NCI-H2227 treated with DMSO at 0.1 percent for 48 hours (cell line): ENCODE data around the gene PSME3IP1.

Source experiments
- DNase-seq: peaks from one replicate; lab custom pipeline; 2025; lab: John Stamatoyannopoulos, UW

Gene PSME3IP1

GRCh38 chr16:57144027-57144426 lies 41.8 kb downstream of the PSME3IP1 start:
- no peak for DNase-seq

GRCh38 chr16:57143149-57143921 lies 42.5 kb downstream of the PSME3IP1 start:
- no peak for DNase-seq

- DNase-seq = no peak
Observed at GRCh38 chr16:57141822-57142631, 43.8 kb downstream of the PSME3IP1 start.

GRCh38 chr16:57140931-57141668 lies 44.7 kb downstream of the PSME3IP1 start:
- DNase-seq = no peak

DNA sequence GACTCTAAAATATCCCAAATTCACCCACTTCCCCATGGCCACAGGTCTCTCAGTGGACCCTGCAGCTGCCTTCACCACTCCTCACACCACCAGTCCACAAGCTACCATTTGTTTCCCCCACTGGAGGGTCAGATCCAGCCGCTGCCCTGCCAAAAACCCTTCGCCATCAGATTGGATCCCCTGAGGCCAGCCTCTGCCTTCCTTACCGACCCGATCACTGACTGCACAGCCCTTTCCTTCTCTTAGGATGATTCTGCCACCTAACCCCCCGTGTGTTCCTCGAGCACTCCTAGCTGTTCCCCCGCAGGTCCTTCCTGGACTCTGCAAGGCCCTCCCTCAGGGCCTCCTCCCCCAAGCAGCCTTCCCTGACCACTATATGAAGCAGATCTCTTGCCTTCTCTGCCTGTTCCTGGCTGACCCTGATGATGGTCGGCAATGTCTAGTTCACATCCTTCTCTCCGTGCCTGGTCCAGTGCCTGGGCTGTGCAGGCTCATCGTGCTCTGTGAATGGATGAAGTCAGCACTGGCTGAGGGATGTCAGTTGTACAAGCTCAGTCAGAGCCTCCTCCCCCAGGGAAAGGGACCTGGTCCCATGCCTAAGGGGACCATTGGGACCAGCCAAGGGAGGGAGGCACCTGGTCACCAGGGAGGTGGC lies 47.4 kb downstream of the PSME3IP1 start:
- DNase-seq = no peak

GRCh38 chr16:57137566-57138273 lies 48.1 kb downstream of the PSME3IP1 start:
- DNase-seq = no peak

GRCh38 chr16:57137043-57137442 lies 48.8 kb downstream of the PSME3IP1 start:
- DNase-seq = no peak

- no peak for DNase-seq
Observed at GRCh38 chr16:57134982-57135381, 50.9 kb downstream of the PSME3IP1 start.

GRCh38 chr16:57133886-57134285 lies 52.0 kb downstream of the PSME3IP1 start:
- no peak for DNase-seq

DNA sequence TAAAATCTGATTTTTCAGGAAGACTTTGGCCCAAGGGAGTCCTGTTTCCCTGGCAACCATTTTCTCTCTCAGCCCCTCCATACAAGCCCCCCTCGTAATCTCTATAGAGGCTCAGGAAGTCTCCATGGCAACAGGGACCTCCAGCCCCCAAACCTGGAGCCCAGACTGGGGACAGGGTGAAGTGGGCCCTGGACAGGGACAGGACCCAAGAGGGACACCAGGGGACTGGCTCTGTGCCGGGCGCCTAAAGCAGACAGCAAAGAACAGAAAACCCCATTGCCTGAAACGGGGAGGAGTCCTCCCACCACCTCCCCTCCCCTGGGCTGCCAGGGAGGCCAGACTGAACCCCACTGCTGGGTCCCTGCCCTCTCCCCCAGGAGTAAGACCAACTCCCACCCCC lies 52.8 kb downstream of the PSME3IP1 start:
- no peak for DNase-seq

DNA sequence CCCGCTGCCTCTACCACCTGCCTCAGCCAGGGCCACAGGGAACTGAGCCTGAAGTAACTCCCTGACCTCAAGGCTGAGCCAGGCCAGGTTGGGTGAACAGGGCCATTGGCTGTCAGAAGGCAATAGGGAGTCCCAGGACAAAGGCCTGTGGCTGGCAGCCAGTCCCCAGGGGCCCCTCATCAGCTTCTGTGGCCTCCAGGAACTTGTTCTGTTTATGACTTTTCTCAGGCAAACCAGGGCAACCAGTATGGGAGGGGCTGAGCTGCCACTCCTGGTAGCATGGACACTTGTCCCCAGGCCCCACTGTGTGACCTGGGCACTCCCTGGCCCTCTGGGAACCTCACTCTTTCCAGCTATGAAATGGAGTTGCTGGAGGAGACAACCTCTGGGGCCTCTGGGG lies 53.4 kb downstream of the PSME3IP1 start:
- no peak for DNase-seq

DNA sequence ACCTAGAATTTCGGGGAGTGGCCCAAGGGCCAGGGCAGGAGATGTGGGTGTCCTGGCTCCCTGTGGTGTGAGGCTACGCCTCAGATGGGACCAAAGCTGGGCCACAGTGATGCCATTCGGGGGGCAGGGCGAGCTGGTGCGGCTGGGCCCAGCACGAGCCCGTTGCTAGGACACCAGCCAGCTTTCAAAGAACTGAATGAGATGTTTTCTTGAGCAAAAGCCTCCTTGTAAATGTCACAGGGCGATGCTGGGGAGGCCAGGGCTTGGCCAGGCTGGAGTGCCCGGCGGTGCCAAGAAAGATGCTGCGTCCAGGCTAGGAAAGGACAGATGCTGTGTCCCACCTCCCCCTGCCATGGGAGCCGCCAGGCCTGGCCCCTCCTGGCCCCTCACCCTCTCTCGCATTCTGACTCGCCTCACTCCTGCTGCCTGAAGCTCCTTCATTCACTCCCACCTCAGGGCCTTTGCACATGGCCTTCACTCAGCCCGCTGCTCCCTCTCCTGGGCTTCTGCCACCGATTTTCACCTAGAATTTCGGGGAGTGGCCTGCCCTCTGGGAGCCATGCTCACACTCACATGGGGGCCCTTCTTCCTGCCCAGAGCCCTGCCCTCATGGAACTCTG lies 54.4 kb downstream of the PSME3IP1 start:
- DNase-seq = no peak

DNA sequence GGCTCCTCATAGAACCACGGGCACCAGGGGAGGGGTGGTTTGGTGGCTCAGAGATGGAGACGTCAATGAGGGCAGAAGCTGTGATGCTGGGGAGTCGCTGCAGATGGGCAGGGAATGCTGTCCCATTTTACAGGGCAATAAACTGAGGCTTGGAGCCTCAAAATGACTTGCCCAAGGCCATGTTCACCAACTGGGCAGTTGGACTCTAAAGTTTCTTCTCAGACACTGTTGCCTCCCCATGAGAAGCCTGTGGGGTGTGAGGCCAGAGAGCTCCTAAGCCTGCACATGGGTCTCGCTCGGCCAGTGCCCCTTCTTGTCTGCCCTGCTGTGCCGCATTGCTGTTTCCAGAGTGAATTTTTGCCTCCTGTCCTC lies 54.9 kb downstream of the PSME3IP1 start:
- DNase-seq = no peak

GRCh38 chr16:57128771-57129389 lies 57.0 kb downstream of the PSME3IP1 start:
- DNase-seq = no peak

GRCh38 chr16:57127836-57128235 lies 58.0 kb downstream of the PSME3IP1 start:
- no peak for DNase-seq

- DNase-seq = no peak
Observed at GRCh38 chr16:57127037-57127763, 58.6 kb downstream of the PSME3IP1 start.

DNA sequence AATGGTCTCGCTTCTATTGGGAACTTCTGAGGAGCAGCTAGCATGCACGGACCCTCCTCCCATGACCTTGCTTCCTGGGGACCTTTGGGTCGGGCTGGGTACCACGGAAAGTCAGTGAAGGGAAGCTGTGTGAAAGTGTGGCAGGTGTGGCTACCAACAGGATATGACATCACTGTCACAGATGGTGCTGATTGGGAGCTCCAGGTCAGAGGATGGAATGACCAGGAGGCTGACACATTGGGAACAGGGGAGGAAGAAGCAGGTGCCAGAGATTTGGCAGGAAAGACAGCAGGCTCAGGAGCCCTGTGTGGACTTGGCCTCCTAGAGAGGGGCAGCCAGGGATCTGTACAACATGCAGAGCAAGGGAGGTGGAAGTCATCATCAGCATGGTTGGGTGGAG lies 59.4 kb downstream of the PSME3IP1 start:
- no peak for DNase-seq

DNA sequence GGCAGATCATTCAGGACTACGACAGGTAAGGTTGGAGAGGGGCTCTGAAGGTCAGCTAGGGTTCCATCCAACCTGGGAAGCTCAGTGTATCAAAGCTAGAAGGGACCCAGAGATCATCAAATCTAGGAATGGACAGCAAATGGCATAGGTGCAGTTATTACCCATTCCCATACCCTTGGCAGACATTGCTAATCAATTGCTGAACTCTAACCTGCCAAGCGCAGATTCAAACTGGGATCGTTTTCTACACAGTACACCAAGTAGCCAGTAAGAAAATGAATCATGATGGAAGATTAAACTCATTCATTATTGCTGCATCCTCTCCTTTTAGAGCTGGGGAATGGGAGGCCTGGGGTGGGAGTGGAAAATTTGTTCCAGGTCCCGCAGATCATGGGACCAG lies 59.9 kb downstream of the PSME3IP1 start:
- DNase-seq = no peak

GRCh38 chr16:57125376-57125775 lies 60.5 kb downstream of the PSME3IP1 start:
- DNase-seq = no peak
